Measurements from ENCODE around the gene C1QTNF6.

DNA sequence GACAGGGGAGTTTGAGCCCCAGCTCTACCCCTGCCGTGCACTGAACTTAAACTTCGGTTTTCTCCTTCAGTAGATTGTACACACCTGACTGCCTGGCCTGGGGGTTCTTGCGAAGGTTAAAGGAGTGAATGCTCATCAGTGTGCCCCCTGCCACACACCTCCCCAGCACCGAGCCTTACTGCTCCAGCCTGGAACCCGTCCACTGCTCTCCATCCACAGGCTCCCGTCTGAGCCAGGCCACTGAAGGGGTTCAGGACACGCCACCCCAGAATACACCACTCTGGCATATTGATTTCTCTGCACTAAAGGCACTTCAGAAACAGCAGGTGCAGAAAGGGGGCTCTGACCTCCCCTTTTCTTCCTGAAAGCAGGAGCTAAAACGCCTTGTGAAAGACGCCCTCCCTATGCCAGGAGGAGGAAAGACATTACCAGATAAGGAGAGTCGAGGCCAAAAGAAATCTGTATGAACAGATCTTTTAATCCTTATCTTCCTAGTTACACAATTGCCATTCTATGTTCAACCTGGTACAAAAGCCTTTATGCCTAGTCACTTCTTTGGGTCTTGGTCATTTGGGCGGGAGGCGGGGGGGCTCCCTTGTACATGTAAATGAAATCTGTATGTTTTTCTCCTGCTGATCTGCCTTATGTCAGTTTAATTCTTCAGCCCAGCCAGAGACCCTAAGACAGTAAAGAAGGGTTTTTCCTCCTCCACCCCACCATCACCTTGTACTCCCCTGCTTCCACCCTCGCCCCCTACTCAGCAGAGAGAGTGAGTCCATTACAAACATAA lies 26.1 kb upstream of the C1QTNF6 start:
- TF ChIP-seq POLR2A (IDR thresholded peaks at IDR 0.05; ENCODE audit: borderline replicate concordance, extremely low read depth, insufficient read depth, insufficient read length): no peak
- TF ChIP-seq, protein P1, sequence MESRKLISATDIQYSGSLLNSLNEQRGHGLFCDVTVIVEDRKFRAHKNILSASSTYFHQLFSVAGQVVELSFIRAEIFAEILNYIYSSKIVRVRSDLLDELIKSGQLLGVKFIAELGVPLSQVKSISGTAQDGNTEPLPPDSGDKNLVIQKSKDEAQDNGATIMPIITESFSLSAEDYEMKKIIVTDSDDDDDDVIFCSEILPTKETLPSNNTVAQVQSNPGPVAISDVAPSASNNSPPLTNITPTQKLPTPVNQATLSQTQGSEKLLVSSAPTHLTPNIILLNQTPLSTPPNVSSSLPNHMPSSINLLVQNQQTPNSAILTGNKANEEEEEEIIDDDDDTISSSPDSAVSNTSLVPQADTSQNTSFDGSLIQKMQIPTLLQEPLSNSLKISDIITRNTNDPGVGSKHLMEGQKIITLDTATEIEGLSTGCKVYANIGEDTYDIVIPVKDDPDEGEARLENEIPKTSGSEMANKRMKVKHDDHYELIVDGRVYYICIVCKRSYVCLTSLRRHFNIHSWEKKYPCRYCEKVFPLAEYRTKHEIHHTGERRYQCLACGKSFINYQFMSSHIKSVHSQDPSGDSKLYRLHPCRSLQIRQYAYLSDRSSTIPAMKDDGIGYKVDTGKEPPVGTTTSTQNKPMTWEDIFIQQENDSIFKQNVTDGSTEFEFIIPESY (IDR thresholded peaks at IDR 0.05; ENCODE audit: extremely low read depth, insufficient replicate concordance, low read length): no peak
- TF ChIP-seq, protein P2, sequence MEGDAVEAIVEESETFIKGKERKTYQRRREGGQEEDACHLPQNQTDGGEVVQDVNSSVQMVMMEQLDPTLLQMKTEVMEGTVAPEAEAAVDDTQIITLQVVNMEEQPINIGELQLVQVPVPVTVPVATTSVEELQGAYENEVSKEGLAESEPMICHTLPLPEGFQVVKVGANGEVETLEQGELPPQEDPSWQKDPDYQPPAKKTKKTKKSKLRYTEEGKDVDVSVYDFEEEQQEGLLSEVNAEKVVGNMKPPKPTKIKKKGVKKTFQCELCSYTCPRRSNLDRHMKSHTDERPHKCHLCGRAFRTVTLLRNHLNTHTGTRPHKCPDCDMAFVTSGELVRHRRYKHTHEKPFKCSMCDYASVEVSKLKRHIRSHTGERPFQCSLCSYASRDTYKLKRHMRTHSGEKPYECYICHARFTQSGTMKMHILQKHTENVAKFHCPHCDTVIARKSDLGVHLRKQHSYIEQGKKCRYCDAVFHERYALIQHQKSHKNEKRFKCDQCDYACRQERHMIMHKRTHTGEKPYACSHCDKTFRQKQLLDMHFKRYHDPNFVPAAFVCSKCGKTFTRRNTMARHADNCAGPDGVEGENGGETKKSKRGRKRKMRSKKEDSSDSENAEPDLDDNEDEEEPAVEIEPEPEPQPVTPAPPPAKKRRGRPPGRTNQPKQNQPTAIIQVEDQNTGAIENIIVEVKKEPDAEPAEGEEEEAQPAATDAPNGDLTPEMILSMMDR (IDR thresholded peaks at IDR 0.05 in 2 of 3, conservative IDR thresholded peaks at IDR 0.05 in 1 of 3; ENCODE audit: borderline replicate concordance in 1 of 3, insufficient read depth in 1 of 3, low read depth in 2 of 3, low read length in 2 of 3): no peak
- TF ChIP-seq POLR2AphosphoS5 (IDR thresholded peaks at IDR 0.05; ENCODE audit: low read depth, low read length): no peak
- TF ChIP-seq EZH2 (IDR thresholded peaks at IDR 0.05): no peak
- TF ChIP-seq EZH2phosphoT487 (IDR thresholded peaks at IDR 0.05; ENCODE audit: borderline replicate concordance): no peak
- TF ChIP-seq EGR1 (IDR thresholded peaks at IDR 0.05; ENCODE audit: low read depth): no peak

Data from HCT116 (cell line).